PC-3 (cell line): ENCODE data around the gene DKKL1. TPM values are rescaled to one million over a fixed set of nuclear protein-coding genes. Genes with fewer than 3 reads are reported as not detected.

Experiments
- ATAC-seq: fragments of 200-7000 bp; cut with Tn5 transposase; 2 replicates; pipeline ENCODE4 v1.9.1; 2020; ENCODE audit warnings: mild to moderate bottlenecking, moderate library complexity
- BruUV-seq: library from RNA; stranded (reverse); fragments of 400-500 nt; replicated peaks from 2 replicates; lab custom pipeline; 2021; lab: Mats Ljungman, UMichigan
- CTCF ChIA-PET: fragments of 300-600 bp; sonication (Branson Sonifier 250); formaldehyde crosslinking; loops from one replicate; lab custom pipeline; 2022; ENCODE audit warnings: antibody characterized with exemption; lab: Charles Lee
- POLR2A ChIA-PET: fragments of 300-600 bp; sonication (Branson Sonifier 250); formaldehyde crosslinking; loops from one replicate; lab custom pipeline; 2022; ENCODE audit warnings: antibody characterized with exemption; ENCODE audit not compliant: unreplicated experiment; lab: Charles Lee
- DNase-seq: peaks from one replicate; pipeline ENCODE4 v3.0.0-alpha.2; 2015
- H2AFZ ChIP-seq: fragments of 300-600 bp; sonication (generic); 2 replicates; pipeline ENCODE4 v1.6.0; 2016; ENCODE audit warnings: antibody characterized with exemption, low read length
- H3F3A ChIP-seq: fragments of 300-600 bp; sonication (generic); one replicate; pipeline ENCODE4 v1.6.0; 2017; ENCODE audit warnings: antibody characterized with exemption, low read length, control low read depth, mild to moderate bottlenecking; ENCODE audit not compliant: unreplicated experiment
- H3K27ac ChIP-seq: fragments of 300-600 bp; sonication (generic); 2 replicates; pipeline ENCODE4 v1.5.1; 2016; ENCODE audit warnings: mild to moderate bottlenecking, low read length
- H3K27me3 ChIP-seq: fragments of 300-600 bp; sonication (generic); 2 replicates; pipeline ENCODE4 v1.6.1; 2016; ENCODE audit warnings: low read length, mixed read lengths
- H3K36me3 ChIP-seq: fragments of 300-600 bp; sonication (generic); 2 replicates; pipeline ENCODE4 v1.6.1; 2016; ENCODE audit warnings: low read depth, mixed run types, low read length, mixed read lengths
- H3K4me1 ChIP-seq: fragments of 300-600 bp; sonication (generic); 2 replicates; pipeline ENCODE4 v1.5.1; 2016; ENCODE audit warnings: low read length; ENCODE audit not compliant: insufficient read depth
- H3K4me2 ChIP-seq: fragments of 300-600 bp; sonication (generic); 2 replicates; pipeline ENCODE4 v1.6.0; 2016; ENCODE audit warnings: low read length
- H3K4me3 ChIP-seq: fragments of 300-600 bp; sonication (generic); 2 replicates; pipeline ENCODE4 v1.5.1; 2016; ENCODE audit warnings: mild to moderate bottlenecking, low read length, mixed read lengths
- H3K79me2 ChIP-seq: fragments of 300-600 bp; sonication (generic); 2 replicates; pipeline ENCODE4 v1.6.1; 2017; ENCODE audit warnings: low read length, mixed read lengths
- H3K9ac ChIP-seq: fragments of 300-600 bp; sonication (generic); 2 replicates; pipeline ENCODE4 v1.6.0; 2016; ENCODE audit warnings: mild to moderate bottlenecking, low read length
- H3K9me2 ChIP-seq: fragments of 300-600 bp; sonication (generic); replicated peaks from 2 replicates; pipeline ENCODE4 v1.6.1; 2016; ENCODE audit warnings: mixed run types, low read length, mixed read lengths
- H3K9me3 ChIP-seq: fragments of 300-600 bp; sonication (generic); 2 replicates; pipeline ENCODE4 v1.6.1; 2016; ENCODE audit warnings: low read length, mixed read lengths
- H4K20me1 ChIP-seq: fragments of 300-600 bp; sonication (generic); 2 replicates; pipeline ENCODE4 v1.6.1; 2016; ENCODE audit warnings: low read length, mixed read lengths
- CTCF ChIP-seq: fragments of 300-600 bp; sonication (generic); conservative IDR thresholded peaks from 2 replicates; pipeline ENCODE4 v1.5.1; 2017; ENCODE audit warnings: antibody characterized with exemption, low read depth, mild to moderate bottlenecking, low read length
- EZH2 ChIP-seq: fragments of 300-600 bp; sonication (generic); IDR thresholded peaks from one replicate; pipeline ENCODE4 v1.6.1; 2017; ENCODE audit warnings: antibody characterized with exemption, mild to moderate bottlenecking, low read length; ENCODE audit not compliant: unreplicated experiment
- EZH2phosphoT487 ChIP-seq: fragments of 300-600 bp; sonication (generic); IDR thresholded peaks from 2 replicates; pipeline ENCODE4 v1.6.1; 2018; ENCODE audit warnings: mild to moderate bottlenecking, antibody characterized with exemption, low read length, borderline replicate concordance
- intact Hi-C: fragments of 100-400 bp; cut with micrococcal nuclease; formaldehyde crosslinking; loops from 2 replicates; pipeline ENCODE4 v1.9.0; 2023
- total RNA-seq: library from RNA; depleted of rRNA; stranded (reverse); fragments of >200 nt; gene quantifications from 2 replicates; pipeline ENCODE4 v1.2.3, GENCODE V29; 2014; rRNA removed

The DKKL1 gene
- total RNA-seq, 1 experiment from 2014 or later, result 2.4 TPM

- ChIA-PET POLR2A (no interaction called here), CTCF (no interaction called here)
- DNase-seq (no peak), ATAC-seq (no peak)
- no peak for TF ChIP-seq EZH2phosphoT487
- no peak for TF ChIP-seq EZH2
- no peak for TF ChIP-seq CTCF
- Histone ChIP-seq H4K20me1 (no peaks in the 10 kb centered on the region), H3F3A (no peaks in the 10 kb centered on the region), H3K4me1 (0 out of 2 replicates have a peak, but pooled peaks cover 8% of the 10 kb centered on the region), H3K9me2 (no peaks in the 10 kb centered on the region), H3K4me2 (no peak overlapping the region), H3K27ac (no peak overlapping the region), H3K4me3 (no peak overlapping the region), H3K27me3 (peaks cover 98% of the 10 kb centered on the region), H3K9ac (no peak overlapping the region), H2AFZ (no peak overlapping the region), H3K36me3 (no peaks in the 10 kb centered on the region), H3K79me2 (no peaks in the 10 kb centered on the region), H3K9me3 (no peaks in the 10 kb centered on the region)
- BruUV-seq, result no TSS peak
- intact Hi-C loops, result no loop called here
Observed at GRCh38 chr19:49423985-49424303, 60.3 kb downstream of the DKKL1 start.

Other genes with a start within 250 kb of the DKKL1 start
- gene LIN7B, start 249.5 kb upstream of the DKKL1 start, total RNA-seq, result 5.8 and 11.6 TPM in 2 replicates
- 0.15 TPM in 1 of 2 replicates, not detected in the other for gene C19orf73, start 244.7 kb upstream of the DKKL1 start, total RNA-seq
- 56.3 and 59.0 TPM in 2 replicates for gene PPFIA3, start 244.3 kb upstream of the DKKL1 start, total RNA-seq
- gene HRC, start 208.5 kb upstream of the DKKL1 start, total RNA-seq, result not detected in 2 replicates
- gene TRPM4, start 206.1 kb upstream of the DKKL1 start, total RNA-seq, result 30.0 and 40.4 TPM in 2 replicates
- not detected in 2 replicates for gene SLC6A16, start 38.7 kb upstream of the DKKL1 start, total RNA-seq
- not detected in 2 replicates for gene CD37, start 28.5 kb upstream of the DKKL1 start, total RNA-seq
- 56.2 and 72.2 TPM in 2 replicates for gene TEAD2, start 1.5 kb upstream of the DKKL1 start, total RNA-seq
- gene KASH5, start 24.4 kb downstream of the DKKL1 start, total RNA-seq, result not detected in 2 replicates
- gene PTH2, start 59.6 kb downstream of the DKKL1 start, total RNA-seq, result not detected in 2 replicates
- gene GFY, start 61.5 kb downstream of the DKKL1 start, total RNA-seq, result not detected in 2 replicates
- 0.11 TPM in 1 of 2 replicates, not detected in the other for gene SLC17A7, start 77.7 kb downstream of the DKKL1 start, total RNA-seq
- 171 and 200 TPM in 2 replicates for gene PIH1D1, start 87.9 kb downstream of the DKKL1 start, total RNA-seq
- gene ALDH16A1, start 89.3 kb downstream of the DKKL1 start, total RNA-seq, result not detected in 2 replicates
- gene FLT3LG, start 110.3 kb downstream of the DKKL1 start, total RNA-seq, result 0.18 and 2.8 TPM in 2 replicates
- 3,023 and 3,169 TPM in 2 replicates for gene RPL13A, start 123.7 kb downstream of the DKKL1 start, total RNA-seq
- gene RPS11, start 132.6 kb downstream of the DKKL1 start, total RNA-seq, result 3,913 and 5,174 TPM in 2 replicates
- gene FCGRT, start 148.8 kb downstream of the DKKL1 start, total RNA-seq, result 46.3 and 46.7 TPM in 2 replicates
- 33.7 and 70.4 TPM in 2 replicates for gene RCN3, start 164.1 kb downstream of the DKKL1 start, total RNA-seq
- 195 and 214 TPM in 2 replicates for gene NOSIP, start 216.7 kb downstream of the DKKL1 start, total RNA-seq
- 16.4 and 17.0 TPM in 2 replicates for gene PRRG2, start 217.4 kb downstream of the DKKL1 start, total RNA-seq
- gene PRR12, start 227.3 kb downstream of the DKKL1 start, total RNA-seq, result 14.6 and 25.7 TPM in 2 replicates